Measurements from ENCODE around the gene TP53I3.
A peak's percentile ranks its signal among the peaks of the same experiment; 100 is the strongest.
"Not testable (repeated sequence)": the region's sequence is repeated elsewhere in the genome, so short reads cannot be mapped to it uniquely, and the experiment has no call there.

The TP53I3 gene

GRCh38 chr2:24051833-24052232, 32.8 kb downstream of the TP53I3 start:
- no peak for DNase-seq

- peak; percentile 8 for DNase-seq
Measured at GRCh38 chr2:24050041-24050979, 34.3 kb downstream of the TP53I3 start.

- peak; percentile 66 for DNase-seq
Measured at GRCh38 chr2:24049485-24050021, 35.1 kb downstream of the TP53I3 start, which contains the start of gene FKBP1B. Gene FKBP1B, plus strand, starts transcription at chr2:24049741. Its CDS starts 109 bp downstream, at chr2:24049850.

- DNase-seq: no peak
Measured at GRCh38 chr2:24048769-24049484, 35.7 kb downstream of the TP53I3 start.

- no peak for DNase-seq
Measured at GRCh38 chr2:24047703-24048033, 37.0 kb downstream of the TP53I3 start.

- DNase-seq: peak; percentile 97
Measured at GRCh38 chr2:24046930-24047702, 37.5 kb downstream of the TP53I3 start, which contains the start of gene WDCP. Gene WDCP, minus strand, starts transcription at chr2:24047391. Its CDS starts 7,897 bp downstream, at chr2:24039494.

GRCh38 chr2:24046599-24046929, 38.1 kb downstream of the TP53I3 start:
- no peak for DNase-seq

GRCh38 chr2:24045511-24046508, 38.8 kb downstream of the TP53I3 start:
- DNase-seq: no peak

- DNase-seq: not testable (repeated sequence)
Measured at GRCh38 chr2:24043133-24043532, 41.5 kb downstream of the TP53I3 start.

- DNase-seq: no peak
Measured at GRCh38 chr2:24040511-24040910, 44.1 kb downstream of the TP53I3 start.

GRCh38 chr2:24038786-24039499, 45.7 kb downstream of the TP53I3 start:
- no peak for DNase-seq

Data from CD4-positive, alpha-beta T cell treated with Interleukin-17A for 1 hour (primary cell).